GM12875 (cell line): ENCODE results near the gene NCAPD3.
"Not testable (repeated sequence)": the region's sequence is repeated elsewhere in the genome, so short reads cannot be mapped to it uniquely, and the experiment has no call there.

Source experiments
- H3K4me3 ChIP-seq: one replicate; pipeline ENCODE4 v1.5.1; 2011; ENCODE audit warnings: low read depth, low read length, control low read depth
- CTCF ChIP-seq: IDR thresholded peaks from 2 replicates; pipeline ENCODE4 v1.5.1; 2011; ENCODE audit warnings: low read depth, mild to moderate bottlenecking, control low read depth, inconsistent platforms, low read length, moderate library complexity, borderline replicate concordance; ENCODE audit not compliant: insufficient read depth

NCAPD3 gene

GRCh38 chr11:134260503-134260902 lies 36.7 kb upstream of the NCAPD3 start:
- no peak overlapping the region for H3K4me3 ChIP-seq
- TF ChIP-seq CTCF: no peak

- TF ChIP-seq CTCF: no peak
- no peak overlapping the region for H3K4me3 ChIP-seq
Observed at GRCh38 chr11:134258577-134258976, 34.8 kb upstream of the NCAPD3 start.

GRCh38 chr11:134257101-134257500 lies 33.3 kb upstream of the NCAPD3 start:
- no peak for TF ChIP-seq CTCF
- no peak overlapping the region for H3K4me3 ChIP-seq

GRCh38 chr11:134255184-134255561 lies 31.4 kb upstream of the NCAPD3 start:
- H3K4me3 ChIP-seq: not testable (repeated sequence)

- TF ChIP-seq CTCF: no peak
- no peak overlapping the region for H3K4me3 ChIP-seq
Observed at GRCh38 chr11:134254433-134255183, 30.8 kb upstream of the NCAPD3 start.

- no peak for TF ChIP-seq CTCF
- peak within 1 kb of the TSS; percentile 98 for H3K4me3 ChIP-seq
Observed at GRCh38 chr11:134253188-134253993, 29.6 kb upstream of the NCAPD3 start, which contains the start of the genes ACAD8 and THYN1. Gene ACAD8, plus strand, starts transcription at chr11:134253568. Its CDS starts 33 bp downstream, at chr11:134253601. Gene THYN1, minus strand, starts transcription at chr11:134253352. Its CDS starts 470 bp downstream, at chr11:134252882.

- TF ChIP-seq CTCF: no peak
- peak overlapping the region; percentile 98 for H3K4me3 ChIP-seq
Observed at GRCh38 chr11:134252346-134253187, 28.8 kb upstream of the NCAPD3 start.
